Activated CD4-positive, alpha-beta T cell treated with anti-CD3 and anti-CD28 coated beads, Interleukin-2, amount 10 ng/mL, durations not matched to agents 7 days and 5 days (primary cell): ENCODE data around the gene EFHC1. TPM values are rescaled to one million over a fixed set of nuclear protein-coding genes. Genes with fewer than 3 reads are reported as not detected.

Source experiments
- CTCF ChIA-PET: fragments of 350-600 bp; sonication (Branson Sonifier 250); formaldehyde crosslinking; loops from one replicate; lab custom pipeline; 2021; ENCODE audit warnings: antibody characterized with exemption; lab: Charles Lee
- POLR2A ChIA-PET: fragments of 350-600 bp; sonication (Branson Sonifier 250); formaldehyde crosslinking; loops from one replicate; lab custom pipeline; 2021; ENCODE audit warnings: antibody characterized with exemption; lab: Charles Lee
- DNase-seq: peaks from one replicate; pipeline ENCODE4 v3.0.0-alpha.2; 2020
- H3K27ac Mint-ChIP-seq: one replicate; pipeline ENCODE4 v1.8.0; 2021; ENCODE audit warnings: mild to moderate bottlenecking, moderate library complexity, mixed read lengths
- H3K27me3 Mint-ChIP-seq: one replicate; pipeline ENCODE4 v1.8.0; 2021; ENCODE audit warnings: mixed read lengths
- H3K36me3 Mint-ChIP-seq: one replicate; pipeline ENCODE4 v1.8.0; 2021; ENCODE audit warnings: low read depth, mixed read lengths
- H3K4me1 Mint-ChIP-seq: one replicate; pipeline ENCODE4 v1.8.0; 2021; ENCODE audit warnings: mixed read lengths
- H3K4me3 Mint-ChIP-seq: one replicate; pipeline ENCODE4 v1.8.0; 2021; ENCODE audit warnings: mild to moderate bottlenecking, moderate library complexity, mixed read lengths
- H3K9me3 Mint-ChIP-seq: one replicate; pipeline ENCODE4 v1.8.0; 2021; ENCODE audit warnings: mixed read lengths
- total RNA-seq, 2 experiments: library from RNA; stranded (reverse); gene quantifications; one replicate each; pipeline ENCODE4 v1.2.3, GENCODE V29; 2021

EFHC1 gene
- total RNA-seq, 2 experiments from 2014 or later = 2.3 to 3.6 TPM

GRCh38 chr6:52474173-52474572 lies 54.0 kb downstream of the EFHC1 start:
- H3K27me3 Mint-ChIP-seq = no peaks in the 10 kb centered on the region
- H3K4me3 Mint-ChIP-seq = no peak overlapping the region
- H3K4me1 Mint-ChIP-seq = no peaks in the 10 kb centered on the region
- H3K36me3 Mint-ChIP-seq = no peaks in the 10 kb centered on the region
- ChIA-PET CTCF (no interaction called here), POLR2A (no interaction called here)
- DNase-seq = no peak
- H3K9me3 Mint-ChIP-seq = no peaks in the 10 kb centered on the region
- no peak overlapping the region for H3K27ac Mint-ChIP-seq

GRCh38 chr6:52475307-52475706 lies 55.2 kb downstream of the EFHC1 start:
- ChIA-PET CTCF (no interaction called here), POLR2A (no interaction called here)

GRCh38 chr6:52482903-52483670 lies 62.9 kb downstream of the EFHC1 start:
- ChIA-PET POLR2A (no interaction called here), CTCF (interaction anchor here (0.9 to 1.1 kb wide), 2 partner anchors 10 to 13 kb away, joined by 3 to 4 read pairs; no protein-coding TSS in a partner anchor)
- H3K4me3 Mint-ChIP-seq = no peak overlapping the region
- H3K36me3 Mint-ChIP-seq = no peaks in the 10 kb centered on the region
- H3K27ac Mint-ChIP-seq = no peak overlapping the region
- peaks cover 2% of the 10 kb centered on the region for H3K9me3 Mint-ChIP-seq
- no peak for DNase-seq
- H3K4me1 Mint-ChIP-seq = no peaks in the 10 kb centered on the region
- no peaks in the 10 kb centered on the region for H3K27me3 Mint-ChIP-seq

More at GRCh38 chr6:52475307-52475706, 55.2 kb downstream of the EFHC1 start:
- H3K4me3 Mint-ChIP-seq = no peak overlapping the region
- H3K27me3 Mint-ChIP-seq = no peaks in the 10 kb centered on the region
- H3K36me3 Mint-ChIP-seq = no peaks in the 10 kb centered on the region
- H3K27ac Mint-ChIP-seq = no peak overlapping the region
- no peaks in the 10 kb centered on the region for H3K4me1 Mint-ChIP-seq
- DNase-seq = no peak
- H3K9me3 Mint-ChIP-seq = no peaks in the 10 kb centered on the region

DNA sequence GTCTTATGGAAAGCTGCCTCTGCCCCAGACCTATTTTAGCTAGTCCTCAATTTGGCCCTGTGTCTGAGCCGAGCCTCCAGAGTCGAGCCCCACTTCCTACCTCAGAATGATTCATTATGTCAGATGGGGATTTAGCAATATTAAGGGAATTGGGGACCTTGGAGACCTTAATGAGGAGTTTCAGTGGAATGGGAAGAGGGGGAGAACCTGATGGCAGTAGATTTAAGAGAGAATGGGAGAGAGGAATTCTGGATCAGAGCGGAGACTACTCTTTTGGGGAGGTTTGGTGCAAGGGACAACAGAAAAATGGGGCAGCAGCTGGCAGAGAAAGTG lies 63.5 kb downstream of the EFHC1 start:
- DNase-seq = no peak
- Mint-ChIP-seq H3K36me3 (no peaks in the 10 kb centered on the region), H3K27me3 (no peaks in the 10 kb centered on the region), H3K4me1 (no peaks in the 10 kb centered on the region), H3K4me3 (no peak overlapping the region), H3K9me3 (peaks cover 2% of the 10 kb centered on the region), H3K27ac (no peak overlapping the region)
- CTCF ChIA-PET = no interaction called here
- POLR2A ChIA-PET = no interaction called here

- no peaks in the 10 kb centered on the region for H3K4me1 Mint-ChIP-seq
- ChIA-PET CTCF (interaction anchor here (0.8 kb wide), 1 partner anchor 12 kb away, joined by 3 read pairs; no protein-coding TSS in a partner anchor), POLR2A (no interaction called here)
- H3K36me3 Mint-ChIP-seq = no peaks in the 10 kb centered on the region
- H3K27ac Mint-ChIP-seq = no peak overlapping the region
- H3K4me3 Mint-ChIP-seq = no peak overlapping the region
- DNase-seq = no peak
- H3K9me3 Mint-ChIP-seq = peaks cover 2% of the 10 kb centered on the region
- no peaks in the 10 kb centered on the region for H3K27me3 Mint-ChIP-seq
Observed at GRCh38 chr6:52489881-52490280, 69.7 kb downstream of the EFHC1 start.

- Mint-ChIP-seq H3K4me1 (no peaks in the 10 kb centered on the region), H3K36me3 (no peaks in the 10 kb centered on the region), H3K4me3 (no peak overlapping the region), H3K27me3 (no peaks in the 10 kb centered on the region), H3K9me3 (peaks cover 2% of the 10 kb centered on the region), H3K27ac (no peak overlapping the region)
- ChIA-PET CTCF (interaction anchor here (1.0 kb wide), 1 partner anchor 12 kb away, joined by 3 read pairs; no protein-coding TSS in a partner anchor), POLR2A (no interaction called here)
- no peak for DNase-seq
Observed at GRCh38 chr6:52491203-52492069, 71.3 kb downstream of the EFHC1 start.

- Mint-ChIP-seq H3K4me1 (no peaks in the 10 kb centered on the region), H3K36me3 (no peaks in the 10 kb centered on the region), H3K9me3 (no peaks in the 10 kb centered on the region), H3K4me3 (no peak overlapping the region), H3K27me3 (no peaks in the 10 kb centered on the region), H3K27ac (no peak overlapping the region)
- ChIA-PET CTCF (interaction anchor here (0.6 to 1.7 kb wide), 7 partner anchors 9 to 481 kb away, joined by 3 to 5 read pairs (median 3); no protein-coding TSS in a partner anchor), POLR2A (no interaction called here)
- no peak for DNase-seq
Observed at GRCh38 chr6:52493669-52494068, 73.5 kb downstream of the EFHC1 start.

DNA sequence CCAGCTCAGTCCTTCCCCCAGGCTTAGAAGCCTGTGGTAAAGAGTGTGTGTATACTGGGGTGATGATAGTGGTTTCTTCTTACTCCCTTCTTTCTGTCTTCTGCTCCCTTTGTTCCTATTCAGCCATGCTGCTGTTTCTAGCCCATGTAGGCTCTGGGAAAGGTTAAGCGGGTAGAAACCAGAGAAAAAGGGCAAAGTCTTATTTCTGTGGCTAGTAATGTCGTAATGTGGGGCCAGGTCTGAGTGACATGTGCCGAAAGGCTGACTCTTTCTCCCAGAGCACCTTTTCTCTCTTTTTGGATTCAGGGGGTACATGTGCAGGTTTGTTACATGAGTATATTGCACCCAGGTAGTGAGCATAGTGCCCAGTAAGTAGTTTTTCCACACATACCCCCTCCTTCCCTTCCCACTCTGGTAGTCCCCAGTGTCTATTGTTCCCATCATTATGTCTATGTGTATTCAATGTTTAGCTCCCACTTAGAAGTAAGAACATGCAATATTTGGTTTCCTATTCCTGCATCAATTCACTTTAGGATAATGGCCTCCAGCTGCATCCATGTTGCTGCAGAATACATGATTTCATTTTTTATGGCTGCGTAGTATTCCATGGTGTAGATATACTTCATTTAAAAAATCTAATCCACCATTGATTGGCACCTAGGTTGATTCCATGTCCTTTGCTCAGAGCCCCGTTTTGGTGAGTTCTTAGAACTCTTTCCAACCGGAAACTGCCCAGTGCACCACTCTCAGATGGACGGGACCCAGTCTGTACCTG lies 74.3 kb downstream of the EFHC1 start:
- Mint-ChIP-seq H3K36me3 (no peaks in the 10 kb centered on the region), H3K4me3 (no peak overlapping the region), H3K9me3 (no peaks in the 10 kb centered on the region), H3K4me1 (no peaks in the 10 kb centered on the region), H3K27me3 (no peaks in the 10 kb centered on the region), H3K27ac (no peak overlapping the region)
- no peak for DNase-seq
- ChIA-PET CTCF (interaction anchor here (1.7 kb wide), 1 partner anchor 12 kb away, joined by 4 read pairs; no protein-coding TSS in a partner anchor), POLR2A (no interaction called here)

DNA sequence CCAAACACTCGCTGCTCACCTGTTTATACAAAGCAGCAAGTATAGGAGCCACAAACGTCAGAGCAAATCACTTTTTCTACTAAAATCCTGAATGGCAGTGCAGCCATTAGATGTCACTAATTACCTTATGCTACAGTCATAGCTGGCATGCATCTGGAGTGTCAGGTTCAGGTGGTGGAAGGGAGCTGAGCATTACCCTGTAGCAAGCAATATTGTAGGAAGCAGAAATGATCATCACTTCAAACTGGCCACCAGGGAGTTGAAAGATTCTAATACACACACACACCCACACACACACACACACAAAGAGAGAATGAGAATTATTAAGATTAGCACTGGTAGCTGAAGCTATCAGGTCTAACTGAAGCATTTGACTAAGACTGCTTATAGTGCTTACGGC lies 75.8 kb downstream of the EFHC1 start:
- no peaks in the 10 kb centered on the region for H3K4me1 Mint-ChIP-seq
- H3K27ac Mint-ChIP-seq = no peak overlapping the region
- H3K27me3 Mint-ChIP-seq = no peaks in the 10 kb centered on the region
- no peaks in the 10 kb centered on the region for H3K36me3 Mint-ChIP-seq
- POLR2A ChIA-PET = no interaction called here
- CTCF ChIA-PET = interaction anchor here (0.5 to 1.2 kb wide), 4 partner anchors 13 to 412 kb away, joined by 3 read pairs; no protein-coding TSS in a partner anchor
- H3K9me3 Mint-ChIP-seq = no peaks in the 10 kb centered on the region
- no peak for DNase-seq
- no peak overlapping the region for H3K4me3 Mint-ChIP-seq

DNA sequence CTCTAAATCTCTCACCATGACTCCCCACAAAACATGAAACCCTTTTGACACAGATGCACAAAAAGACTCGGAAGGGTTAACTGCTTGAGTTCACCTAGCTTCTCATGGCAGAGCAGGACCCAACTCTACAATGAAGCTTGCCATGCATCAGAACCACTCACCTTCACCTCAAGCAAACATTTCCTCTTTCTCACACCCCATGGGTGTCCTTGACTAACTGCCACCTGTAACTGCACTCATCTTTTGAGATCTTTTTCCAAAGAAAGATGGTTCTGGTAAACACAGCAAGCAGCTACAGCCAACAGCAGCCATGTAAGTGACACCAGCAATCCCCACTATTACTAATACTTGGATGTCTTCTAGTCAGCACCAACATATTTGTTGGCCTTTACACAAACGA lies 76.5 kb downstream of the EFHC1 start:
- CTCF ChIA-PET = interaction anchor here (0.6 to 1.2 kb wide), 2 partner anchors 17 to 29 kb away, joined by 3 read pairs; no protein-coding TSS in a partner anchor
- no peak overlapping the region for H3K4me3 Mint-ChIP-seq

GRCh38 chr6:52497652-52498408 lies 77.7 kb downstream of the EFHC1 start:
- Mint-ChIP-seq H3K4me3 (no peak overlapping the region), H3K27me3 (no peaks in the 10 kb centered on the region), H3K27ac (no peak overlapping the region), H3K4me1 (no peaks in the 10 kb centered on the region), H3K9me3 (no peaks in the 10 kb centered on the region), H3K36me3 (peaks cover 2% of the 10 kb centered on the region)
- no peak for DNase-seq
- ChIA-PET POLR2A (no interaction called here), CTCF (no interaction called here)

More for the DNA sequence above, 76.5 kb downstream of the EFHC1 start:
- H3K9me3 Mint-ChIP-seq = no peaks in the 10 kb centered on the region
- H3K36me3 Mint-ChIP-seq = no peaks in the 10 kb centered on the region
- POLR2A ChIA-PET = interaction anchor here (0.6 kb wide), 1 partner anchor 155 kb away, joined by 3 read pairs; no protein-coding TSS in a partner anchor
- DNase-seq = no peak
- no peaks in the 10 kb centered on the region for H3K4me1 Mint-ChIP-seq
- no peak overlapping the region for H3K27ac Mint-ChIP-seq
- H3K27me3 Mint-ChIP-seq = no peaks in the 10 kb centered on the region
